Measurements from ENCODE around the gene ZNRF3.

DNA sequence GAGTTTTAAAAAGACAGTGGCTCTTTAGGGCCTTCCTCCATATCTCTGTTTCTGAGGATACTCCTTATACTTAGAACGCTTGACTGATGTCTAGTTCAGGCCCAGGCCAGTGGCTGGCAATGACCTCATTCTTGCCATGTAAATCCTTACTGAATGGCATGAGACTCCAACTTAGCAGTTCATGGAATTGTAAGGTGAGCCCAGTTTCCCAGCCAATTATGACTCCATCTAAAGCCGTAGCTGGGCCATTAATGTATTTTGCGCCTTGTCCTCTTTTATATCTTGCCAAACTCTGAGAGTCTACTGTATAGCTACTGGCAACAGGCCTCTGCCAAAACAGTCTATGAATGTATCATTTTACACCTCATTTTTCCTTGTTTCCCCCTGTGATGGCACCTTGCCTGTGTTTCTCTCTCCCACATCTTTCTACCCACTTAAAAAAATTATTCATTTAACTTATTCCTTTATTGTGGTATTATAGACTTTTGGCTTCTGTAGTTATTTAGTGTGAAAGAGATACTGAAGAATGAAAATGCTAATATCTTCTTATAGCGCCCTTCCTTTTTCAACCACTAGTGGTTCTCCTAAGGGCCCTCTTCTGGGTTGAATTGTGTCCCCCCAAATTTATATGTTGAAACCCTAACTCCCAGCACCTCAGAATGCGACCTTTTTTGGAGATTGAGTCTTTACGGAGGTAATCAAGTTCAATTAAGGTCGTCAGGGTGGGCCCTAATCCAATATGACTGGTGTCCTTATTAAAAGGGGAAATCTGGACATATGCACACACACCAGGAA, 67.4 kb downstream of the ZNRF3 start:
- TF ChIP-seq, protein P1, sequence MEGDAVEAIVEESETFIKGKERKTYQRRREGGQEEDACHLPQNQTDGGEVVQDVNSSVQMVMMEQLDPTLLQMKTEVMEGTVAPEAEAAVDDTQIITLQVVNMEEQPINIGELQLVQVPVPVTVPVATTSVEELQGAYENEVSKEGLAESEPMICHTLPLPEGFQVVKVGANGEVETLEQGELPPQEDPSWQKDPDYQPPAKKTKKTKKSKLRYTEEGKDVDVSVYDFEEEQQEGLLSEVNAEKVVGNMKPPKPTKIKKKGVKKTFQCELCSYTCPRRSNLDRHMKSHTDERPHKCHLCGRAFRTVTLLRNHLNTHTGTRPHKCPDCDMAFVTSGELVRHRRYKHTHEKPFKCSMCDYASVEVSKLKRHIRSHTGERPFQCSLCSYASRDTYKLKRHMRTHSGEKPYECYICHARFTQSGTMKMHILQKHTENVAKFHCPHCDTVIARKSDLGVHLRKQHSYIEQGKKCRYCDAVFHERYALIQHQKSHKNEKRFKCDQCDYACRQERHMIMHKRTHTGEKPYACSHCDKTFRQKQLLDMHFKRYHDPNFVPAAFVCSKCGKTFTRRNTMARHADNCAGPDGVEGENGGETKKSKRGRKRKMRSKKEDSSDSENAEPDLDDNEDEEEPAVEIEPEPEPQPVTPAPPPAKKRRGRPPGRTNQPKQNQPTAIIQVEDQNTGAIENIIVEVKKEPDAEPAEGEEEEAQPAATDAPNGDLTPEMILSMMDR (IDR thresholded peaks at IDR 0.05) = no peak
- no peak for TF ChIP-seq ZFX (IDR thresholded peaks at IDR 0.05; ENCODE audit: borderline replicate concordance)
